GM18517 (cell line): Measurements from ENCODE around the gene NKAPL.
A peak's percentile ranks its signal among the peaks of the same experiment; 100 is the strongest.

Experiments
- ATAC-seq: cut with Tn5 transposase; IDR thresholded peaks from one replicate; pipeline ENCODE4 v1.9.1; 2021; ENCODE audit warnings: mild to moderate bottlenecking, moderate library complexity; ENCODE audit not compliant: unreplicated experiment

NKAPL gene

DNA sequence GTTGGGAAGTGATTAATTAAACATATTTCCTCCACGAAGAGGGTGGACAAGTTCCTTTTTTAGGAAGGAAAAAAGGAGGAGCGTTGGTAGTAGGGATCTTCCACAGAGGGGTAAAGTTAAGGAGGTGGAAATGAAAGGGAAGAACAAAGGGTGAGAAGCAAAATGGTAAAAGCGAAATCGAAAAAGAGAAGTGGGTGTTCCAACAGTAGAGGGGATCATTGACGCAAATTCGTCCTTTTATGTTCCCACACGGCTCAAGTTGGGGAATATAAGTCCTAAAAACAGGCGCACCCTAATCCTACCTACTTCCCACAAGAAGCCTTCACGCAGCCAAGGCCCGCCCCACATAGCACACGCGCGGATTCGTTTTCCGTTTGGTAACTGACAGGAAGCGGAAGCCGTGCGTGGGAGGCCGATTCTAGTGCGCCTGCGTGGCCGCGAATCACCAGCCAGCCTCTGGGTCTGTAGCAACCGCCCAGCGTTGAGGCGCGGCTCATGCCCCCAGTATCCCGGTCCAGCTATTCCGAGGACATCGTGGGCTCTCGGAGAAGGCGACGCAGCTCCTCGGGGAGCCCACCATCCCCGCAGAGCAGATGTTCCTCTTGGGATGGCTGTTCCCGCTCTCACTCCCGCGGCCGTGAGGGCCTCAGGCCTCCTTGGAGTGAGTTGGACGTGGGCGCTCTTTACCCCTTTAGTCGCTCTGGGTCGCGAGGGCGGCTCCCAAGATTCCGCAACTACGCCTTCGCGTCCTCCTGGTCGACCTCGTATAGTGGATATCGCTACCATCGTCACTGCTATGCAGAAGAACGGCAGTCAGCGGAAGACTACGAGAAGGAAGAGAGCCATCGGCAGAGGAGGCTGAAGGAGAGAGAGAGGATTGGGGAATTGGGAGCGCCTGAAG is at the start of gene NKAPL:
Gene NKAPL (plus strand): TSS at position 421 of the 901 bp plus-strand sequence. CDS start 75 bp downstream, at position 496.
- ATAC-seq: no peak

- ATAC-seq: no peak
These were observed 49.2 kb upstream of the NKAPL start for GRCh38 chr6:28209753-28210535.

GRCh38 chr6:28211840-28212509 is 47.1 kb upstream of the NKAPL start:
- peak; percentile 17 for ATAC-seq

DNA sequence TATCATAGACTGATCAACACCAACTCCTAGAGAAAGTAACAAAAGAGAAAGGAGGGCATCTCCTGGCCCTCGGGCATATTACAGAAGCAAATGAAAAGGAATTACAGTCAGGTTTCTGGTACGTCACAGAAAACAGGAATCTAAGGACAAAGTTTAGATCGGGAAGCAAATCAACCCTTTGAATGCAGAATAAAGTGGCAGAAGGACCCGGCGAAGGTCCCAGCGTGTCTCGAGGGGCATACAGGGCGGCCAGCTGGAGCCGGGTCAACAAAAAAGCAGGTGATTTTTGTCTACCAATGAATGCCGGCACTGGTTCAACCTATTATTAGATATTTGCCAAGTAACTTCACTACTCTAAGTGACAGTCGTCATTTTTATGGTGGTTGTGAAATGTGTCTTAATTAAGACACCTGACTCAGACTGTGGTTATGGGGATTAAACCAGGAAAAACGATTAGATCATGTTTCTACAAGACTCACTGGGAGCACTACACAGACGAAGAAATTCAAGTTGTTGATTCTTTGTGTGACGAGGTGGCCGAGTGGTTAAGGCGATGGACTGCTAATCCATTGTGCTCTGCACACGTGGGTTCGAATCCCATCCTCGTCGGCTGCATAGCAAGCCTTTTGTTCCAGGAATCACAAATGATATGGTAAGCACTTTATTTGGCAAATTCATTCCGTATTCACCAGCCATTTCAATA is 46.4 kb upstream of the NKAPL start:
- ATAC-seq: peak; percentile 64

DNA sequence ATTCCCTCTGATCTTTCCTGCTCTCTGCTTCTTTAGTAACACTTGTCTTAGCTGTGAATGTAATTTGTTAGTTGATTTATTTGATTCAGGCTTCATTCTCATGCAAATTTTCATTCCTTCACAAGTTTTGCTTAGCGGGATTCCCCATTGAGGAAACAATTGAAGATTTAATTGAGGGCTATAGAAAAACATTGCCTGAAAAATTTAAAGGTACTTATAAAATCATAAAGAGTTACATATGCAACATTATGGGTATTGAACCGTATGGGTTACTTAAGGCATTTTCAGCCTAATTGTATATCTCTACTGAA is 45.9 kb upstream of the NKAPL start:
- no peak for ATAC-seq

DNA sequence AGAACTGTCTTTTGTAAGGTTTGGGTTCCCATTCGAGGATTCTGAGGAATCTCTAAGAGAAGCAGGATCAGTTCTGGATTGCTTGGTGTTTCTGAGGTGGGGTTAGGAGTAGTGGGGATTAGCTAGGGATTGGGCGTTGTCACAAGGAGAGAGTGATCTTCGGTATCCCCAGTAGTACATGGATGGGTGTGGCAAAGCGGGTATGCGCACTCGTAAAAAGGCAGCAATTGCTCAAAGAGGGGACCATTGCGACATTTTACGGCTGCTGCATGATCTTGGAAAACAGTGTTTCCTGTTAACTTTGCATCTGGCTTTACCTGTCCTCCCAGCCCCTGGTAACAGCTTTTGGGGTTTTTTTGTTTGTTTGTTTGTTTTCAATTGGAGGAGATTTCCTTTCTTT is 43.7 kb upstream of the NKAPL start:
- no peak for ATAC-seq

DNA sequence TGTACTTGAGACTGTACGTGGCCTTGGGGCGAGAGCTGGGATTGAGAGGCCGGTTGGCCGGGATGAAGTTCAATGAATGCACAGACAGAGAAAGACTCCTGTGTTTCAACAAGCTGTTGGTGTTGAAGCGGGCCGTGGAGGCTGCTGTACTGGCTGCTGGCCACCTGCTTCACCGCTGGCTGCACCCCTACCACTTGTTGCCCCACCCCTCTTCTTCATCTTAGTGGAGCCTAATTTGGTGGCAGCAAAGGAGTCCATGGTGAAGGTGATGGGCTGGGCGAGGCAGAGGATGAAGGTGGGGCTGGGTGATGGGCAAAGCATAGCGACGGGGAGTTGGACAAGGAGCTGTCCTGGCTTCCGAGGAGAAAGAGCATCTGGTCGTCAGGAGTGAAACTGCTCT is 41.2 kb upstream of the NKAPL start:
- ATAC-seq: no peak

GRCh38 chr6:28218312-28219248 is 40.5 kb upstream of the NKAPL start:
- no peak for ATAC-seq

DNA sequence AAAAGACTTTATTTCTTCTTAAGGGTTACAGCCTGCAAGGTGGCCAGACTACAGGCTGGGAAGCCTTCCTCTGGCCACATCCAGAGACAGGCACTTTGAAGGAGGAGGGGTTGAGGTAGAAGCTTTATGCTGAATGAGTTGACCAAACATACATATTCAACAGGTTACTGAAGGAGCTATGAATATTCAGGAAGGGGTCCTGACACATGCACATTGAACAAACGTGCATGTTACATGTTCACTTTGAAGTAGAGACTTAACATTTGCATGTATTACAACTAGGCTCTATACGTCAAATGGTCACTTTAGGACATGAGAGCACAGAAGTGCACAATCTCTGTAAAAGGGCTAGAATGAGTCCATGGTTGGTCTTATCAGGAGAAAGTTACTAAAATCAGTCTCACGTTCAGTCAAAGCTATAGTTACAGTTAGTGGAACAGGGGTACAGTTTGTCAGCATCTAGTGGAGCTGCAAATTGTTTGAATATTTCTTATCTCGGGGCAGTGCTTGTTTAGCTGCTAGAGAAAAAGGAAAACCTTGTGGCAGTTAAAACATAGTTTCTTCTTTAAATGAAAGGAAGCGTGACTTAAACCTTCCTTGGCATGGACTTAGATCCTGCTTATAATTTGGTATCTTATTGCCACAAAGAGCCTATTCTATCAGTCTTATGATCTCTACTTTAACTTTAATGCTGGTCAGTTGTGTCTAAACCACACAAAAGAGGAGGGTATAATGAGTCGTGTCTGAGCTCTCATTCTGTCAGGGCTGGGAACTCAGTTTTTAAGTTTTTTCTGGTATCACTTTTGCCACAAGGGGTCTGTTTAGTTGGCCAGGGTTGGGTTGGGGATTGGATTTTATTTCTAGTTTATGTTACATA is 38.6 kb upstream of the NKAPL start:
- ATAC-seq: no peak

DNA sequence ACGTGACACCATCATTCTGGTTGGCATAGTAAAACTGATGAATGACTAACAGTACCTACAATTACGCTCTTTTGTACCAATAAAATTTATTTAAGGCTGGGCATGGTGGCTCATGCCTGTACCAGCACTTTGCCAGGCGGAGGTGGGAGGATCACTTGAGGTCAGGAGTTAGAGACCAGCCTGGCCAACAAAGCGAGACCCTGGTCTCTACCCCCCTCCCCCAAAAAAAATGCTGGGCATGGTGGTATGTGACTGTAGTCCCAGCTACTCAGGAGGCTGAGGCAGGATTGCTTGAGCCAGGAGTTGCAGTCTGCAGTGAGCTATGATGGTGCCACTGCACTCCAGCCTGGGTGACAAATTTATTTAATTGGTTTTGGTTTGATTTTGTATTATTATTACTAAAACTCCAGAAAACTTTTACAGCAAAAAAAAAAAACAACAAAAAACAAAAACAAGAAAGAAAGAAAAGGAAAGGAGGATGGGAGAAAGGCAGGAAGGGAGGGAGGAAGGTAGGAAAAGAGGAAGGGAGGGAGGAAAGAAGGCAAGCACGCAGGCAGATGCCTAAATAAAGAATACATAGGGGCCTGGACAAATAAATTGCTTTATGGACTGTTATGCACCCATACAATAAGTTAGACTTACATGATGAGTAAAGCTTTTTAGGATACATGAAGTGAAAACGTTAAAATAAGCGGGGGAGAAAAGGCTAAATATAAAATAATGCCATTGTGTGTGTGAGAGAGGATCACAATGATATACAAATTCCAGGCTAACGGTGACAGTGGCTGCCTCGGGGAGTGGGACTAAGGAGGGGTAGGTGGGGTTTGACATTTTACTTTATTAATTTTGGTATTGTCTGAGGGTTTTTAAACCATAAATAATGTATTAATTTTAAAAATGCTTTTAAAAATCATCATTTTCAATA is 34.7 kb upstream of the NKAPL start:
- no peak for ATAC-seq

GRCh38 chr6:28225056-28225834 is 33.9 kb upstream of the NKAPL start, which contains the start of gene ZSCAN9:
Gene ZSCAN9 (plus strand): TSS chr6:28225275. CDS start chr6:28227085, 1,810 bp downstream.
- ATAC-seq: peak; percentile 73

- ATAC-seq: no peak
These were observed 32.6 kb upstream of the NKAPL start for GRCh38 chr6:28226460-28226859.

DNA sequence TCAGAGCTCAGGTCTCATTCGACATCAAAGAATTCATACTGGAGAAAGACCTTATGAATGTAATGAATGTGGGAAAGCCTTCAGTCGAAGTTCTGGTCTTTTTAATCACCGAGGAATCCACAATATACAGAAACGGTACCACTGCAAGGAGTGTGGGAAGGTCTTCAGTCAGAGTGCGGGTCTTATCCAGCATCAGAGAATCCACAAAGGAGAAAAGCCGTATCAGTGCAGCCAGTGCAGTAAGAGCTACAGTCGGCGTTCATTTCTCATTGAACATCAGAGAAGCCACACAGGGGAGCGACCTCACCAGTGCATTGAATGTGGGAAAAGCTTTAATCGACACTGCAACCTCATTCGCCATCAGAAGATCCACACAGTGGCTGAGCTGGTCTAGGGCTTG is 26.3 kb upstream of the NKAPL start:
- no peak for ATAC-seq

DNA sequence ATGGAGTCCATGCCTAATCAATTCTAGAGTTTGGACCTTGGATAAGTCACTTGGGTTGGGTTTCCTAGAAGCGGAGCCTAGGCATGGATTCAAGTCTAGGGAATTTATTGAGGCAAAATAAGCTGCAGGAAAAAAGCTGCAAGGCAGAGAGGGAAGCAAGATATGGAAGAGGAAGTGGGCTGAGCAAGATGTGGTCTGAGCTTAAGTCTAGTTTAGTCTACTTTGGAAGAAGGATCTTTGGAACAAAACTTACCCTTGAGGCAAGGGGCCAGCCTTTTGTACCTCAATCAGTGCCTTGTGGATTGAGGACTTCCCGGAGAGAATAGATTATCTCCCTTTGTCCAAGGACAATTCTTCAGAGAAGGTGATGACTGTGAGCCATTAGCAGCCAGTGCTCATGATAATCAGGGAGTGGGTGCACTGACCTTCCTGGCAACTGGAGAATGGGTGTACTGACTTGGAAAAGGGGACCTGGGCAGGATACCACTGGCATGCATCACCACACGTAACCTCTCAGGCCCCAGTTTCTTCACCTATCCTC is 23.1 kb upstream of the NKAPL start:
- no peak for ATAC-seq

DNA sequence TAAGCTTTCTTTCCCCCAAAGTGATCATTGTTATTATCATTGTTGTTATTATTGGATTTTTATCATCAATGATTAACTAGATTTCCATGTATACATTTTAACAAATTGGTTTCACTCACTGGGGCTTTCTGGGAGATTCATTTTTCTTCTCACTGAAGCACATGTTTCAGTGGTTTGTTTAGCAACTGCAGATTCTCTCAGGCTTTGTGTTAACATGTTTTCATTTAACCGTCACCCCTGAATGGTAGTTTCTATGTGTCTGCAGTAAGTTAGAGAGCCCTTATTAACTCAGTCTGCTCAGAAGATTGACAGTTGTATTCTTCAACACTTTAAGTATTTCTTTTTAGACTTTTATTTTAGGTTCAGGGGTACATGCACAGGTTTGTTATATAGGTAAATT is 19.5 kb upstream of the NKAPL start:
- ATAC-seq: no peak

DNA sequence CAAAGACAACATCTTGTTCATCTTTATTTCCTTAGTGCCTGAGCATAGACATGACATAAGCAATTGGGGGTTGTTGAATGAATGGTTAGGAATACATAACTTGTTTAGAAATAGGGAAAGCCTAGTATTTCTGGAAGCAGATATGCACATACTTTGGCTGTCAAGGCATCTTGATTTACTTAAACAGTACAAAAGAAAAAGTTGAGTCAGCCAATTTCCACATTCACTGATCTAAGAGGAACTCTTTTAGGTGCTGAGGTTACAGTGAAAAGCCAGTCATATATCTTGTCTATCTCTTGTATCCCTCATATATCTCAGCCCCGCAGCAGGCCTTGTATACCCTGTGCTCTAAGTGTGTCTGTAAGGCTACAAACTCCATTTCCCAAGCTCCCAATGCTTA is 18.6 kb upstream of the NKAPL start:
- ATAC-seq: no peak

- ATAC-seq: no peak
These were observed 15.2 kb upstream of the NKAPL start for GRCh38 chr6:28243946-28244345.
